ENCODE data around the gene DMD. TPM values are rescaled to one million over a fixed set of nuclear protein-coding genes. Genes with fewer than 3 reads are reported as not detected.

Gene DMD
- total and polyA plus RNA-seq, 3 experiments from 2014 or later: 0.03 to 0.48 (median 0.40) TPM

- peaks cover 0 to 4% (median 0%) of the 10 kb centered on the region in 5 donors for H3K9me3 Mint-ChIP-seq
- ChIA-PET POLR2A (no interaction called here), CTCF (no interaction called here)
- H3K4me3 Mint-ChIP-seq: no peak overlapping the region
- no peaks in the 10 kb centered on the region for H3K4me1 Mint-ChIP-seq
- H3K27me3 ChIP-seq (ENCODE audit: insufficient read depth, low read length, poor library complexity, severe bottlenecking): no peaks in the 10 kb centered on the region
- DNase-seq: no peak
- no peak overlapping the region for H3K27ac ChIP-seq (ENCODE audit: low read depth, low read length)
- peaks cover 0 to 4% of the 10 kb centered on the region in 2 donors for H3K27me3 Mint-ChIP-seq
- H3K27ac Mint-ChIP-seq: no peak overlapping the region
- no peaks in the 10 kb centered on the region for H3K4me1 ChIP-seq (ENCODE audit: insufficient read depth, low read length)
- H3K9me3 ChIP-seq (ENCODE audit: low read length): no peaks in the 10 kb centered on the region
- no peak overlapping the region for H3K4me3 ChIP-seq (ENCODE audit: low read length)
- H3K36me3 Mint-ChIP-seq: no peaks in the 10 kb centered on the region
- no peaks in the 10 kb centered on the region for H3K36me3 ChIP-seq (ENCODE audit: insufficient read depth, low read length)
Measured at GRCh38 chrX:31127716-31128115, 2083.6 kb downstream of the DMD start.

DNA sequence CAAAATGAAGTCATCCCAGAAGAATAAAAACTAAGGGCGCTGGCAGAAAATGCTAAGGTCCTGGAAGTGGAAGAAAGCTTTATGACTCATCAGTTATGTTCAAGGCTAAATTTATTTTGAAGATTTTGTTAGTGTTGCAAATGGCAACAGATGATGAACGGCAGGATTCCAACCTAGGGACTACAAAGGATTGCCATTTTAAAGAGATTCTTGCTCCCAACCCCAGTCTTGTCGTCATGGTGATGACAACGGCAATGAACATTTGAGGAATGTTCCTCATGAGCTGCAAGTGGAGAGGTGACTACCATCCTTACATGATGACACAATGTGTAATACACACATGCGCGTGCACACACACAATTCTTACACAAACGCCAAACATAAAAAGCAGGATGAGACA lies 2085.1 kb downstream of the DMD start:
- Histone ChIP-seq H3K36me3 (ENCODE audit: insufficient read depth, low read length) (no peaks in the 10 kb centered on the region), H3K4me1 (ENCODE audit: insufficient read depth, low read length) (no peaks in the 10 kb centered on the region), H3K4me3 (ENCODE audit: low read length) (no peak overlapping the region), H3K27me3 (ENCODE audit: insufficient read depth, low read length, poor library complexity, severe bottlenecking) (no peaks in the 10 kb centered on the region), H3K9me3 (ENCODE audit: low read length) (no peaks in the 10 kb centered on the region), H3K27ac (ENCODE audit: low read depth, low read length) (no peak overlapping the region)
- H3K27ac Mint-ChIP-seq: no peak overlapping the region
- H3K9me3 Mint-ChIP-seq: peaks cover 0 to 4% (median 0%) of the 10 kb centered on the region in 5 donors
- peaks cover 0 to 3% of the 10 kb centered on the region in 2 donors for H3K27me3 Mint-ChIP-seq
- CTCF ChIA-PET: no interaction called here
- DNase-seq: no peak
- POLR2A ChIA-PET: no interaction called here
- H3K4me3 Mint-ChIP-seq: no peak overlapping the region
- no peaks in the 10 kb centered on the region for H3K36me3 Mint-ChIP-seq
- H3K4me1 Mint-ChIP-seq: no peaks in the 10 kb centered on the region

GRCh38 chrX:31124536-31124935 lies 2086.8 kb downstream of the DMD start:
- peaks cover 0 to 2% of the 10 kb centered on the region in 2 donors for H3K27me3 Mint-ChIP-seq
- H3K36me3 Mint-ChIP-seq: no peaks in the 10 kb centered on the region
- H3K4me3 Mint-ChIP-seq: no peak overlapping the region
- CTCF ChIA-PET: no interaction called here
- POLR2A ChIA-PET: no interaction called here
- Histone ChIP-seq H3K4me1 (ENCODE audit: insufficient read depth, low read length) (no peaks in the 10 kb centered on the region), H3K36me3 (ENCODE audit: insufficient read depth, low read length) (no peaks in the 10 kb centered on the region), H3K4me3 (ENCODE audit: low read length) (no peak overlapping the region), H3K27ac (ENCODE audit: low read depth, low read length) (no peak overlapping the region), H3K9me3 (ENCODE audit: low read length) (no peaks in the 10 kb centered on the region), H3K27me3 (ENCODE audit: insufficient read depth, low read length, poor library complexity, severe bottlenecking) (no peaks in the 10 kb centered on the region)
- no peak overlapping the region for H3K27ac Mint-ChIP-seq
- DNase-seq: no peak
- no peaks in the 10 kb centered on the region for H3K4me1 Mint-ChIP-seq
- peaks cover 0 to 4% (median 0%) of the 10 kb centered on the region in 5 donors for H3K9me3 Mint-ChIP-seq

DNA sequence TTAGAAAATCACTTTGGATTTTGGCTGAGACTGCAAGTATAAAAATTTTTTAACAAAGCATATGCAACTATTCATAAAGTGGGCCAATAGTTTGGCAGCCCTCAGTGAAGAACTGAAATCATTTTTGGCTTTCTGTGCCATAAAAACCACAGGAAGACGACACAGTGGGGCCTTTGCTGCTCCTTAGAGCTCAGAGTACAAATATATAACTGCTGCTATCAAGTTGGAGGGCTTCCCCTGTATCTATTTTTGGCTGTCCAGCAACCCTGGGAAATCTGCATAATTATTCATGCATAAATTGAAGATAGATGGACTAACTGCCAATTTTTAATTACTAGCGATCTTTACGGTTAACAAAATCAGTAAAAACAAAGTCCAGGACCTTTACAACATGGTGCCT lies 2088.0 kb downstream of the DMD start:
- no peaks in the 10 kb centered on the region for H3K27me3 ChIP-seq (ENCODE audit: insufficient read depth, low read length, poor library complexity, severe bottlenecking)
- H3K27ac Mint-ChIP-seq: no peak overlapping the region
- ChIA-PET CTCF (no interaction called here), POLR2A (no interaction called here)
- no peaks in the 10 kb centered on the region for H3K36me3 ChIP-seq (ENCODE audit: insufficient read depth, low read length)
- H3K36me3 Mint-ChIP-seq: no peaks in the 10 kb centered on the region
- no peaks in the 10 kb centered on the region for H3K9me3 ChIP-seq (ENCODE audit: low read length)
- H3K27me3 Mint-ChIP-seq: peaks cover 0 to 2% of the 10 kb centered on the region in 2 donors
- H3K4me1 ChIP-seq (ENCODE audit: insufficient read depth, low read length): no peaks in the 10 kb centered on the region
- H3K27ac ChIP-seq (ENCODE audit: low read depth, low read length): no peak overlapping the region
- no peak overlapping the region for H3K4me3 Mint-ChIP-seq
- H3K4me3 ChIP-seq (ENCODE audit: low read length): no peak overlapping the region
- no peak for DNase-seq
- H3K4me1 Mint-ChIP-seq: no peaks in the 10 kb centered on the region
- H3K9me3 Mint-ChIP-seq: peaks cover 0 to 4% (median 0%) of the 10 kb centered on the region in 5 donors

DNA sequence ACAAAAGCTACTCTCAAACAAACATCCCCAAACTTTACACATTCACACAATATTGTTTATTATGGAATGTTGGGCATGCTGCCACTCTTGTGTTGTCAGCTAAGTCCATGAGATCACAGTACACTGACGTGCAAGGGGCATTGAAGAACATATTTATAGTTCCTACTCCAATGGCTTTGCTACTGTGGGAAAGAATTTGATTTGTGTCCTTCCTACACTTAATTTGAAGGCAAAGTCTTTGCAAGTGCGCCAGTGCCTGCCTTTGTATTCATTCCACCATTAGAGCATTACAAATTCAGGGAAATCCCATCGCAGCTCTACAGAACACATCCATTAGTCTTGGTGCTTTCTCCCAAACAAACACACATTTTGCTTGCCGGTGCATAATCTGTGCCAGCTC lies 2094.1 kb downstream of the DMD start:
- Mint-ChIP-seq H3K27me3 (peaks cover 2 to 4% of the 10 kb centered on the region in 2 donors), H3K9me3 (peaks cover 0 to 6% (median 0%) of the 10 kb centered on the region in 5 donors), H3K4me1 (no peaks in the 10 kb centered on the region), H3K4me3 (no peak overlapping the region), H3K36me3 (no peaks in the 10 kb centered on the region), H3K27ac (no peak overlapping the region)
- no peak for DNase-seq
- CTCF ChIA-PET: no interaction called here
- Histone ChIP-seq H3K4me3 (ENCODE audit: low read length) (no peak overlapping the region), H3K9me3 (ENCODE audit: low read length) (no peaks in the 10 kb centered on the region), H3K27me3 (ENCODE audit: insufficient read depth, low read length, poor library complexity, severe bottlenecking) (no peaks in the 10 kb centered on the region), H3K27ac (ENCODE audit: low read depth, low read length) (no peak overlapping the region), H3K36me3 (ENCODE audit: insufficient read depth, low read length) (no peaks in the 10 kb centered on the region), H3K4me1 (ENCODE audit: insufficient read depth, low read length) (no peaks in the 10 kb centered on the region)
- POLR2A ChIA-PET: no interaction called here

DNA sequence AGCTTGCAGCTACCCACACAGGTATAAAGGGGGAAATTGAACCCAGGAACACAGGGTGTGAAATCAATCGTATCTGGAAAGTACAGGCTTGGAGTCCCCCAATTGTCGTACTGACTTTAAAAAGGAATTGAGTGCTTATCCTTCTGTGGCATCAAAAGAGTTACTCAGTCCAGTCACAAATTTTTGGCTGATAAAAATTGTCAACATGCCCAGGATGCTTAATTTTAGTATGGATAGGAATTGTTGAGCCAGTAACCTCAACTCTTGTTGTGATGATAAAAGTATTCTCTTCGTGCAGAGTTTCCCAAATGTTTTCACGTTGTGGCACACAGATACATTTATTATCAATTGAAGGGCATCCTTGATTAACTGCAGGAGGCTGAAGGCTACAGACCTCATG lies 2096.0 kb downstream of the DMD start:
- ChIA-PET POLR2A (no interaction called here), CTCF (no interaction called here)
- Mint-ChIP-seq H3K27me3 (peaks cover 0 to 4% of the 10 kb centered on the region in 2 donors), H3K27ac (no peak overlapping the region), H3K36me3 (no peaks in the 10 kb centered on the region), H3K4me3 (no peak overlapping the region), H3K4me1 (no peaks in the 10 kb centered on the region), H3K9me3 (peaks cover 0 to 6% (median 0%) of the 10 kb centered on the region in 5 donors)
- DNase-seq: no peak
- no peaks in the 10 kb centered on the region for H3K27me3 ChIP-seq (ENCODE audit: insufficient read depth, low read length, poor library complexity, severe bottlenecking)
- no peaks in the 10 kb centered on the region for H3K4me1 ChIP-seq (ENCODE audit: insufficient read depth, low read length)
- H3K9me3 ChIP-seq (ENCODE audit: low read length): no peaks in the 10 kb centered on the region
- no peaks in the 10 kb centered on the region for H3K36me3 ChIP-seq (ENCODE audit: insufficient read depth, low read length)
- no peak overlapping the region for H3K4me3 ChIP-seq (ENCODE audit: low read length)
- no peak overlapping the region for H3K27ac ChIP-seq (ENCODE audit: low read depth, low read length)

DNA sequence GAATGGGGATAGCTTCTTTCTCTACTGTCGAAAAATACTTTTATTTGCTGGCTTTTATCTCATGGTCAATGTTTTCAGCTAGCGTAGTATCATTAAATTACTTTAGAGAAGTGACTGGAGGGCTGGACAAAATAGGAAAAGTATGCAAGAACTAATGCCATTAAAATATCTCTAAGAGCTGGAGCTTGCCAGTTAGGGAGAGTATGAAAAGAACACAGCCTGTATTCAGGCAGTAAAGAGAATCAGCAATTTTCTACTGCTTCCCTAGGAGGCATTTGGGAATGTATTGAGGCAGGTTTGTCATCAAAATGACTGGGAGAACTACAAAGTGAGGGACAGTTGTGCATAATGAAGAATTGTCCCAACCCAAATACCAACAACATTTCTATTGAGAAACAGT lies 2096.5 kb downstream of the DMD start:
- ChIA-PET POLR2A (no interaction called here), CTCF (no interaction called here)
- H3K27ac Mint-ChIP-seq: no peak overlapping the region
- Histone ChIP-seq H3K27ac (ENCODE audit: low read depth, low read length) (no peak overlapping the region), H3K4me3 (ENCODE audit: low read length) (no peak overlapping the region), H3K27me3 (ENCODE audit: insufficient read depth, low read length, poor library complexity, severe bottlenecking) (no peaks in the 10 kb centered on the region), H3K4me1 (ENCODE audit: insufficient read depth, low read length) (no peaks in the 10 kb centered on the region), H3K36me3 (ENCODE audit: insufficient read depth, low read length) (no peaks in the 10 kb centered on the region), H3K9me3 (ENCODE audit: low read length) (no peaks in the 10 kb centered on the region)
- peaks cover 0 to 4% of the 10 kb centered on the region in 2 donors for H3K27me3 Mint-ChIP-seq
- no peak for DNase-seq
- no peak overlapping the region for H3K4me3 Mint-ChIP-seq
- H3K4me1 Mint-ChIP-seq: no peaks in the 10 kb centered on the region
- no peaks in the 10 kb centered on the region for H3K36me3 Mint-ChIP-seq
- peaks cover 0 to 6% (median 0%) of the 10 kb centered on the region in 5 donors for H3K9me3 Mint-ChIP-seq

GRCh38 chrX:31112226-31112999 lies 2098.9 kb downstream of the DMD start:
- no peaks in the 10 kb centered on the region for H3K4me1 Mint-ChIP-seq
- Histone ChIP-seq H3K27ac (ENCODE audit: low read depth, low read length) (no peak overlapping the region), H3K9me3 (ENCODE audit: low read length) (no peaks in the 10 kb centered on the region), H3K4me1 (ENCODE audit: insufficient read depth, low read length) (no peaks in the 10 kb centered on the region), H3K4me3 (ENCODE audit: low read length) (no peak overlapping the region), H3K27me3 (ENCODE audit: insufficient read depth, low read length, poor library complexity, severe bottlenecking) (no peaks in the 10 kb centered on the region), H3K36me3 (ENCODE audit: insufficient read depth, low read length) (no peaks in the 10 kb centered on the region)
- DNase-seq: no peak
- peaks cover 0 to 6% (median 0%) of the 10 kb centered on the region in 5 donors for H3K9me3 Mint-ChIP-seq
- ChIA-PET CTCF (no interaction called here), POLR2A (no interaction called here)
- peaks cover 2 to 4% of the 10 kb centered on the region in 2 donors for H3K27me3 Mint-ChIP-seq
- no peak overlapping the region for H3K4me3 Mint-ChIP-seq
- no peak overlapping the region for H3K27ac Mint-ChIP-seq
- H3K36me3 Mint-ChIP-seq: no peaks in the 10 kb centered on the region

Measured in CD8-positive, alpha-beta memory T cell (primary cell).